HL-60 (cell line): ENCODE measurements around the gene KCNQ5.

Experiments
- DNase-seq, 2 experiments: peaks; one replicate each; pipeline ENCODE4 v3.0.0-alpha.2; 2010 to 2020; ENCODE audit warnings: low read depth in 1 of 2, low spot score in 1 of 2
- H3K27ac ChIP-seq: fragments of 250-450 bp; sonication (Bioruptor Pico); replicated peaks from 2 replicates; pipeline ENCODE4 v1.5.1; 2020; ENCODE audit warnings: mild to moderate bottlenecking, moderate library complexity
- H3K27me3 ChIP-seq: fragments of 250-450 bp; sonication (Bioruptor Pico); 2 replicates; pipeline ENCODE4 v1.5.1; 2021; ENCODE audit warnings: mild to moderate bottlenecking, moderate library complexity; ENCODE audit not compliant: insufficient read depth, poor library complexity, severe bottlenecking
- H3K4me3 ChIP-seq: replicated peaks from 2 replicates; pipeline ENCODE4 v1.5.1; 2011; ENCODE audit warnings: mild to moderate bottlenecking, control low read depth, low read length; ENCODE audit not compliant: insufficient read depth
- CTCF ChIP-seq: IDR thresholded peaks from one replicate; pipeline ENCODE4 v1.5.1; 2011; ENCODE audit warnings: low read length, control low read depth, inconsistent platforms; ENCODE audit not compliant: insufficient read depth
- GABPA ChIP-seq: IDR thresholded peaks from 2 replicates; pipeline ENCODE4 v1.6.1; 2012; ENCODE audit warnings: low read depth
- POLR2AphosphoS5 ChIP-seq: IDR thresholded peaks from 2 replicates; pipeline ENCODE4 v1.6.1; 2012; ENCODE audit warnings: low read depth
- REST ChIP-seq: IDR thresholded peaks from 2 replicates; pipeline ENCODE4 v1.6.1; 2012; ENCODE audit warnings: low read depth; ENCODE audit not compliant: insufficient replicate concordance
- SPI1 ChIP-seq: IDR thresholded peaks from 2 replicates; pipeline ENCODE4 v1.6.1; 2012; ENCODE audit warnings: low read depth, mild to moderate bottlenecking, borderline replicate concordance

The KCNQ5 gene

GRCh38 chr6:73200735-73201134 is 578.9 kb downstream of the KCNQ5 start:
- no peaks in the 10 kb centered on the region for H3K27me3 ChIP-seq
- no peak overlapping the region for H3K4me3 ChIP-seq
- no peak overlapping the region for H3K27ac ChIP-seq
- no peak for TF ChIP-seq CTCF
- TF ChIP-seq SPI1: no peak
- no peak for TF ChIP-seq REST
- TF ChIP-seq POLR2AphosphoS5: no peak
- TF ChIP-seq GABPA: no peak
- DNase-seq: no peak

GRCh38 chr6:73203098-73203497 is 581.2 kb downstream of the KCNQ5 start:
- no peak overlapping the region for H3K4me3 ChIP-seq
- no peak for DNase-seq
- no peak for TF ChIP-seq GABPA
- no peak for TF ChIP-seq POLR2AphosphoS5
- no peak for TF ChIP-seq CTCF
- no peak for TF ChIP-seq REST
- H3K27ac ChIP-seq: no peak overlapping the region
- H3K27me3 ChIP-seq: peaks cover 2% of the 10 kb centered on the region

- TF ChIP-seq POLR2AphosphoS5: no peak
- TF ChIP-seq CTCF: no peak
- no peak for TF ChIP-seq SPI1
- TF ChIP-seq GABPA: no peak
- no peak for TF ChIP-seq REST
- H3K4me3 ChIP-seq: no peak overlapping the region
- no peak for DNase-seq
- peaks cover 2% of the 10 kb centered on the region for H3K27me3 ChIP-seq
- no peak overlapping the region for H3K27ac ChIP-seq
Measured at GRCh38 chr6:73204252-73204651, 582.4 kb downstream of the KCNQ5 start.
